Tibial artery (tissue), 4 donors: ENCODE data around the gene SIDT1.

Source experiments
- DNase-seq, 2 donors: peaks; one replicate each; pipeline ENCODE4 v3.0.0-alpha.2; 2019
- H3K27ac ChIP-seq, 2 donors: fragments of 200-600 bp; sonication (generic) in 1 of 2; 1 replicate in 1 of 2; 2 replicates in 1 of 2; pipeline ENCODE4 v1.5.1; 2018 to 2019; ENCODE audit warnings: mild to moderate bottlenecking in 1 of 2
- H3K27me3 ChIP-seq, 2 donors: fragments of 200-600 bp; sonication (generic) in 1 of 2; one replicate each; pipeline versions ENCODE4 v1.5.1 to v1.6.0; 2016 to 2019
- H3K36me3 ChIP-seq, 3 donors: fragments of 200-600 bp; sonication (generic) in 2 of 3; one replicate each; pipeline ENCODE4 v1.5.1; 2016 to 2019; ENCODE audit warnings: mild to moderate bottlenecking in 2 of 3
- H3K4me1 ChIP-seq, 4 donors: fragments of 200-600 bp; sonication (generic) in 2 of 4; 1 replicate in 3 of 4; 2 replicates in 1 of 4; pipeline ENCODE4 v1.5.1; 2016 to 2019
- H3K4me3 ChIP-seq, 2 donors: fragments of 200-600 bp; sonication (generic) in 1 of 2; 1 replicate in 1 of 2; 2 replicates in 1 of 2; pipeline ENCODE4 v1.5.1; 2018 to 2019; ENCODE audit warnings: mild to moderate bottlenecking in 2 of 2
- H3K9me3 ChIP-seq, 3 donors: fragments of 200-600 bp; sonication (generic) in 1 of 3; one replicate each; pipeline ENCODE4 v1.5.1; 2016 to 2019
- CTCF ChIP-seq, 2 experiments: fragments of 200-600 bp in 1 of 2; fragments of 450-650 bp in 1 of 2; IDR thresholded peaks; one replicate each; pipeline ENCODE4 v1.5.1; 2017 to 2019; ENCODE audit warnings: antibody characterized with exemption in 2 of 2, mild to moderate bottlenecking in 1 of 2, moderate library complexity in 1 of 2
- intact Hi-C: fragments of 100-400 bp; cut with DNase I; formaldehyde crosslinking; loops from one replicate; pipeline ENCODE4 v1.15.0; 2023; ENCODE audit warnings: low total_unique reads

Gene SIDT1

GRCh38 chr3:113643583-113643982, 111.2 kb downstream of the SIDT1 start:
- Histone ChIP-seq H3K9me3 (peaks cover 0 to 11% (median 0%) of the 10 kb centered on the region in 3 donors), H3K27me3 (no peaks in the 10 kb centered on the region), H3K27ac (no peak overlapping the region), H3K4me3 (no peak overlapping the region), H3K36me3 (peaks cover 0 to 7% (median 0%) of the 10 kb centered on the region in 3 donors), H3K4me1 (no peaks in the 10 kb centered on the region)
- no peak for DNase-seq
- intact Hi-C loops, result no loop called here
- TF ChIP-seq CTCF (IDR thresholded peaks at IDR 0.05), result no peak

GRCh38 chr3:113648524-113648923, 116.2 kb downstream of the SIDT1 start:
- no peak for TF ChIP-seq CTCF (IDR thresholded peaks at IDR 0.05)
- no peak for DNase-seq
- Histone ChIP-seq H3K36me3 (peaks cover 0 to 7% (median 0%) of the 10 kb centered on the region in 3 donors), H3K4me3 (no peak overlapping the region), H3K9me3 (peaks cover 0 to 11% (median 0%) of the 10 kb centered on the region in 3 donors), H3K4me1 (no peaks in the 10 kb centered on the region), H3K27me3 (no peaks in the 10 kb centered on the region), H3K27ac (no peak overlapping the region)
- intact Hi-C loops, result no loop called here

- Histone ChIP-seq H3K4me3 (no peak overlapping the region), H3K9me3 (peaks cover 0 to 11% (median 0%) of the 10 kb centered on the region in 3 donors), H3K4me1 (no peaks in the 10 kb centered on the region), H3K27me3 (no peaks in the 10 kb centered on the region), H3K27ac (no peak overlapping the region), H3K36me3 (peaks cover 0 to 7% (median 0%) of the 10 kb centered on the region in 3 donors)
- intact Hi-C loops, result no loop called here
- DNase-seq, result no peak
- TF ChIP-seq CTCF (IDR thresholded peaks at IDR 0.05), result no peak
These were observed 117.0 kb downstream of the SIDT1 start for GRCh38 chr3:113649174-113649845.

GRCh38 chr3:113654310-113654709, 122.0 kb downstream of the SIDT1 start:
- no peak for TF ChIP-seq CTCF (IDR thresholded peaks at IDR 0.05)
- peaks cover 15 to 36% (median 30%) of the 10 kb centered on the region in 3 donors for H3K36me3 ChIP-seq
- no peak overlapping the region for H3K4me3 ChIP-seq
- DNase-seq, result no peak
- no peaks in the 10 kb centered on the region for H3K9me3 ChIP-seq
- no peak overlapping the region for H3K27ac ChIP-seq
- no peaks in the 10 kb centered on the region for H3K27me3 ChIP-seq
- intact Hi-C loops, result no loop called here
- no peaks in the 10 kb centered on the region for H3K4me1 ChIP-seq

- DNase-seq, result no peak
- Histone ChIP-seq H3K27ac (no peak overlapping the region), H3K4me1 (no peaks in the 10 kb centered on the region), H3K36me3 (peaks cover 20 to 42% (median 36%) of the 10 kb centered on the region in 3 donors), H3K9me3 (no peaks in the 10 kb centered on the region), H3K27me3 (no peaks in the 10 kb centered on the region), H3K4me3 (no peak overlapping the region)
- no peak for TF ChIP-seq CTCF (IDR thresholded peaks at IDR 0.05)
- intact Hi-C loops, result no loop called here
These were observed 122.5 kb downstream of the SIDT1 start for GRCh38 chr3:113654851-113655250.
